Osteoblast (primary cell): ENCODE measurements around the gene ZNF575. TPM values are rescaled to one million over a fixed set of nuclear protein-coding genes. Genes with fewer than 3 reads are reported as not detected.
"Not testable (repeated sequence)": the region's sequence is repeated elsewhere in the genome, so short reads cannot be mapped to it uniquely, and the experiment has no call there.

Source experiments
- DNase-seq: peaks from one replicate; pipeline ENCODE4 v3.0.0; 2011; ENCODE audit warnings: low spot score, mixed read lengths; ENCODE audit not compliant: insufficient read length; ENCODE audit errors: missing footprints
- H2AFZ ChIP-seq: 2 replicates; pipeline ENCODE4 v1.6.0; 2011; ENCODE audit warnings: mild to moderate bottlenecking, low read length
- H3K27ac ChIP-seq: 2 replicates; pipeline ENCODE4 v1.5.1; 2011; ENCODE audit warnings: mild to moderate bottlenecking, low read depth, low read length, moderate library complexity
- H3K27me3 ChIP-seq: 2 replicates; pipeline ENCODE4 v1.6.0; 2012; ENCODE audit warnings: mild to moderate bottlenecking, control low read depth, inconsistent platforms, low read length, moderate library complexity; ENCODE audit not compliant: insufficient read depth
- H3K36me3 ChIP-seq: 2 replicates; pipeline ENCODE4 v1.5.1; 2011; ENCODE audit warnings: mild to moderate bottlenecking, low read length, control low read depth, moderate library complexity; ENCODE audit not compliant: insufficient read depth
- H3K4me1 ChIP-seq: 2 replicates; pipeline ENCODE4 v1.5.1; 2011; ENCODE audit warnings: mild to moderate bottlenecking, low read length, control low read depth, moderate library complexity; ENCODE audit not compliant: insufficient read depth
- H3K4me2 ChIP-seq: 2 replicates; pipeline ENCODE4 v1.6.0; 2011; ENCODE audit warnings: mild to moderate bottlenecking, low read length; ENCODE audit not compliant: insufficient read depth
- H3K4me3 ChIP-seq: fragments of 200-600 bp; sonication (generic); 3 replicates; pipeline ENCODE4 v1.5.1; 2012; ENCODE audit warnings: mild to moderate bottlenecking, low read length, inconsistent platforms; ENCODE audit not compliant: insufficient read depth
- H3K79me2 ChIP-seq: 2 replicates; pipeline ENCODE4 v1.6.0; 2012; ENCODE audit warnings: mild to moderate bottlenecking, low read length, control low read depth, inconsistent platforms; ENCODE audit not compliant: insufficient read depth
- H3K9me3 ChIP-seq: 2 replicates; pipeline ENCODE4 v1.5.1; 2011; ENCODE audit warnings: low read depth, low read length, control low read depth
- H4K20me1 ChIP-seq: 2 replicates; pipeline ENCODE4 v1.6.0; 2012; ENCODE audit warnings: mild to moderate bottlenecking, low read length, control low read depth; ENCODE audit not compliant: insufficient read depth
- CTCF ChIP-seq: IDR thresholded peaks from 2 replicates; pipeline ENCODE4 v1.5.1; 2011; ENCODE audit warnings: mild to moderate bottlenecking, low read depth, low read length, moderate library complexity; ENCODE audit errors: extremely low read depth
- total RNA-seq: library from RNA; depleted of rRNA; stranded (reverse); fragments of >200 nt; gene quantifications from 2 replicates; pipeline ENCODE4 v1.2.3, GENCODE V29; 2012

The ZNF575 gene
- total RNA-seq, 1 donor = 0.72 TPM

GRCh38 chr19:43507880-43508279, 25.1 kb upstream of the ZNF575 start:
- Histone ChIP-seq H3K4me3 (no peak overlapping the region), H3K36me3 (peaks cover 26% of the 10 kb centered on the region), H2AFZ (no peak overlapping the region), H3K27me3 (no peaks in the 10 kb centered on the region), H3K9me3 (no peaks in the 10 kb centered on the region), H3K4me2 (no peak overlapping the region), H3K27ac (no peak overlapping the region), H4K20me1 (no peaks in the 10 kb centered on the region), H3K4me1 (peaks cover 7% of the 10 kb centered on the region), H3K79me2 (no peaks in the 10 kb centered on the region)
- DNase-seq = peak; percentile 38
- TF ChIP-seq CTCF = no peak

- H3K4me1 ChIP-seq = no peaks in the 10 kb centered on the region
- TF ChIP-seq CTCF = no peak
- DNase-seq = no peak
- H3K36me3 ChIP-seq = peaks cover 26% of the 10 kb centered on the region
- no peaks in the 10 kb centered on the region for H3K27me3 ChIP-seq
- H2AFZ ChIP-seq = no peak overlapping the region
- no peaks in the 10 kb centered on the region for H3K79me2 ChIP-seq
- no peak overlapping the region for H3K27ac ChIP-seq
- H3K4me2 ChIP-seq = no peak overlapping the region
- no peaks in the 10 kb centered on the region for H3K9me3 ChIP-seq
- no peaks in the 10 kb centered on the region for H4K20me1 ChIP-seq
- H3K4me3 ChIP-seq = no peak overlapping the region
Measured at GRCh38 chr19:43510713-43511112, 22.3 kb upstream of the ZNF575 start.

GRCh38 chr19:43511324-43511723, 21.7 kb upstream of the ZNF575 start:
- H4K20me1 ChIP-seq = no peaks in the 10 kb centered on the region
- H3K79me2 ChIP-seq = no peaks in the 10 kb centered on the region
- peaks cover 26% of the 10 kb centered on the region for H3K36me3 ChIP-seq
- H3K27me3 ChIP-seq = no peaks in the 10 kb centered on the region
- DNase-seq = no peak
- no peaks in the 10 kb centered on the region for H3K9me3 ChIP-seq
- H3K4me3 ChIP-seq = no peak overlapping the region
- no peaks in the 10 kb centered on the region for H3K4me1 ChIP-seq
- no peak overlapping the region for H2AFZ ChIP-seq
- no peak overlapping the region for H3K4me2 ChIP-seq
- H3K27ac ChIP-seq = no peak overlapping the region
- no peak for TF ChIP-seq CTCF

- H3K9me3 ChIP-seq, H3K27ac ChIP-seq, H4K20me1 ChIP-seq, H3K4me2 ChIP-seq, H3K27me3 ChIP-seq, DNase-seq, H3K4me1 ChIP-seq, H2AFZ ChIP-seq, H3K4me3 ChIP-seq, H3K79me2 ChIP-seq: not testable (repeated sequence)
- peaks cover 29% of the 10 kb centered on the region for H3K36me3 ChIP-seq
Measured at GRCh38 chr19:43512399-43512798, 20.6 kb upstream of the ZNF575 start.
